Measurements from ENCODE around the gene CARS1. TPM values are rescaled to one million over a fixed set of nuclear protein-coding genes. Genes with fewer than 3 reads are reported as not detected.

The CARS1 gene
- total RNA-seq, 1 donor from 2014 or later: 32.9 TPM

DNA sequence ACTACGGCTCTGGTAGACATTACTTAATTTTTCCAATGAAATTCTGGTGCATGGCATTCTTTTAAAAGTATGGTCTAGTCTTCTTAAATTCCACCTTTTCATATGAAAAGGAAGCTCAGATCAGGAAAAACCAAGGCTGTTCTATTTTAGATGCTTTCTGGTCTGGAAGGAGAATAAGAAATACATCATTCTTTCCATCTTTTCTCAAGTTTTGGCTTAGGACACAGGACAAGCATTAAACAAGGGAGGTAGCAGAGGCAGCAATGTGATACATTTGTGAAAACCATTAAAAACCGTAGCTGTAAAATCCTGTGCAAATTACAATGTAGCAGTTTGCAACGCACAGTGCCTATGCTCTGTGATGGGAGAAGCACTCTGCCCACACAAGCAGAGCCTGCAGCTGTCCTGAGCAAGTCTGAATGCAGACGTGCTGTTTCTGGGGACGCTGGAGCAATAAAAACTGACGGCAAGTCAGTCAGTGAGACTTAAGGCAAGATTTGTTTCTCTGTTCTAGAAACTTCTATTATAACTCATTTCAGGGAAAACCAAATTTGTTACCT is 88.8 kb downstream of the CARS1 start:
- H3K4me3 ChIP-seq (ENCODE audit: low read depth, low read length): no peak overlapping the region
- TF ChIP-seq, protein P1, sequence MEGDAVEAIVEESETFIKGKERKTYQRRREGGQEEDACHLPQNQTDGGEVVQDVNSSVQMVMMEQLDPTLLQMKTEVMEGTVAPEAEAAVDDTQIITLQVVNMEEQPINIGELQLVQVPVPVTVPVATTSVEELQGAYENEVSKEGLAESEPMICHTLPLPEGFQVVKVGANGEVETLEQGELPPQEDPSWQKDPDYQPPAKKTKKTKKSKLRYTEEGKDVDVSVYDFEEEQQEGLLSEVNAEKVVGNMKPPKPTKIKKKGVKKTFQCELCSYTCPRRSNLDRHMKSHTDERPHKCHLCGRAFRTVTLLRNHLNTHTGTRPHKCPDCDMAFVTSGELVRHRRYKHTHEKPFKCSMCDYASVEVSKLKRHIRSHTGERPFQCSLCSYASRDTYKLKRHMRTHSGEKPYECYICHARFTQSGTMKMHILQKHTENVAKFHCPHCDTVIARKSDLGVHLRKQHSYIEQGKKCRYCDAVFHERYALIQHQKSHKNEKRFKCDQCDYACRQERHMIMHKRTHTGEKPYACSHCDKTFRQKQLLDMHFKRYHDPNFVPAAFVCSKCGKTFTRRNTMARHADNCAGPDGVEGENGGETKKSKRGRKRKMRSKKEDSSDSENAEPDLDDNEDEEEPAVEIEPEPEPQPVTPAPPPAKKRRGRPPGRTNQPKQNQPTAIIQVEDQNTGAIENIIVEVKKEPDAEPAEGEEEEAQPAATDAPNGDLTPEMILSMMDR (conservative IDR thresholded peaks at IDR 0.05; ENCODE audit: low read depth, low read length): no peak
- no peak for DNase-seq (ENCODE audit: low read depth)

DNA sequence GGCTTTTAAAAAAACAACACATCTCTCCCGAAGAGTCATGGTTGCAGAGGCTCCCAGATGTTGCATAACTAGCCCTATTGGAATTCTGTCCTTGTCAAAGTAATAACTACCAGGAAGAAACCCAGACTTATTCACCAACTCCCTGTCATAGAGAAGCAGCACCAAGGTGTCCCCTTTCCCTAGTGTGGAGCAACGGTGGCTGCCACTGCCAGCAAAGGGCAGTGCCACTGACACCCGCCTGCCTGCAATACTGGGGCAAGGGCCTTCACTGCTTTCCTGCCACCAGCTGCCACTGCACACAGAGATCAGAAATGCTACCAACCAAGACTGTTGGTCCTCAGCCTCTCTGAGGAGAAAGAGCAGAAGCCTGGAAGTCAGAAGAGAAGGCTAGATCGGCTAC is 92.4 kb downstream of the CARS1 start:
- TF ChIP-seq, protein P1 (conservative IDR thresholded peaks at IDR 0.05; ENCODE audit: low read depth, low read length): no peak
- no peak for DNase-seq (ENCODE audit: low read depth)
- H3K4me3 ChIP-seq (ENCODE audit: low read depth, low read length): no peak overlapping the region

DNA sequence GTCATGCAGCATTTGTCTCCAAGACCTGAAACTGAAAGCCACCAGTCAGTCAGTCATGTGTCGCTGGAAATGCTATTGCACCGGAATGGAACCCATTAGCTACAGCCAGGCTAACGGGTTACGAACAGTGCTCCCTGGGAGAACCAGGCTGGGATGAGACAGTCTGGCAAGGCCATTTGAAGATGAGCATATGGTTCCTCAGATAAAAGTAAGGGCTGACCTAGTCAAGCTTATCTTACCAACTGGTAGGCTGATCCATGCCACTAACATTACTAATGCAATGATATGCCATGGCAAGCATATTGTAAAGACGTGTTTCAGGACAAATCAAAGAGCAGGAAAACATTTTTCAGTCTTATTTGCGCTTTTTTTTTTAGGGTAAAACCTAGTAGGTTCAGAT is 93.5 kb downstream of the CARS1 start:
- TF ChIP-seq, protein P1 (conservative IDR thresholded peaks at IDR 0.05; ENCODE audit: low read depth, low read length): no peak
- no peak for DNase-seq (ENCODE audit: low read depth)
- H3K4me3 ChIP-seq (ENCODE audit: low read depth, low read length): no peak overlapping the region

DNA sequence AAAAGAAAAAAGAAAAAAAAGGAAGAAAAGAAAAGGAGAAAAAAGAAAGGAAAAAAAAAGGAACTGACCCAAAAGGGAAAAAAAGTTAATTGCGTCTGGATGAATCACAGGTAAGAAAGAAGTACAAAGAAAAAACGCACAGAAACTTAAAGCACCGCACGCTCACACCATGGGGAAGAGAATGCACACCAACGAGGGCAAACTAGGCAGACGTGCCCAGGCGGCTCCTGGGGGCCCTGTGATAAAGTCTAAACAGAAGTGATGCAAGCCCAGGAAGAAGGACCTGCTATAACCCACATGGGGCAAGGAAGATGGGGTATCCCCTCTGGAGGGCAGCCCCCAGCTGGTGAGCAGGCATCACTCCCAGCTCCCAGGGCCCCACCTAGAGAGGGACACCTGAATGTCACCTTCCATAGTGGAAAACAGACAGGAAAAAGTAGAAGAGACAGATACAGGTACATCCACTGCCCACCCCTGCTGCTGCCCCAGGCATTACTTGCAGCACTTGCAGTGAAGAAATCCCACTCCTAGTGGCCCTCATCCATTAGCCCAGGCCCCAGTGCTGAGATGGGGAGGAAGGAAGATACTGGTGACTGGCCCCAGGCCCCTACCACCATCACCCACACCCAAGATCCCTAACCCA is 94.0 kb downstream of the CARS1 start:
- DNase-seq (ENCODE audit: low read depth): no peak
- TF ChIP-seq, protein P1 (conservative IDR thresholded peaks at IDR 0.05; ENCODE audit: low read depth, low read length): no peak
- H3K4me3 ChIP-seq (ENCODE audit: low read depth, low read length): no peak overlapping the region

DNA sequence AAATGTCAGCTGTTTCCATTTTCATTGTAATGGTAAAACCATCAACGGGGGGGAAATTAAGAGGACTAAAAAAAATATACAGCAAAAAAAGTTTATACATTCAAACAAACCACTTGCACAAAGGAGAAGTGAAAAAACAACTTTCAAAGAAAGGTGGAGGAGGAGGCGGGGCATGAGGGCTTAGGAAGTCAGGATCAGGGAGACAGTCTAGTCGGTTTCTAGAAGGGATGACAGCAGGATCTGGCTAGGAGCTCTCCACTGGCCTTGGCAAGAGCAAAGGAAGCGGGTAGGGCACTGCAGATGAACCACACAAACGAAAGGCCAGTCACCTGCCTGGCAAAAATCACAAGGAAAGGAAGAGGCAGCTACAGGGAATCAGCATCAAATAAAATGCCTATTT is 96.1 kb downstream of the CARS1 start:
- H3K4me3 ChIP-seq (ENCODE audit: low read depth, low read length): no peak overlapping the region
- no peak for DNase-seq (ENCODE audit: low read depth)
- TF ChIP-seq, protein P1 (conservative IDR thresholded peaks at IDR 0.05; ENCODE audit: low read depth, low read length): no peak

DNA sequence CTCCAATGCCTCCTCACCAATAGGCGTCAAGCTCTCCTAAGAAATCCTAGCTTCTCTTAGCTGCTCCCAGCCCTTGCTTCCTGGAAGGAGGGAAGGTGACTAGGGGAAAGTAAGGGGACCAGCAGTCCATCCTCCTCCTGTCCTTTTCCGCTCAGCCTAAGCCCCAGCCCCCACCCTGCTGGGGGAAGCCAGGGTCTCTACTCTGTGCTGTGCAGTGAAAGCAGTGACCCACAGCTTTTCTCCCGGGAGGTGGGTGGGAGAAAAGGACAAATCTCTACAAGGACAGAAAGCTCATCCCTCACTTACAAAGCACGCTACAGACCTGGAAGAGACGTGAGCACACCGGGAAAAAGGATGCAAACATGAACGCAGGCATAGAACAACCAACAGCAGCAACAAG is 97.1 kb downstream of the CARS1 start:
- no peak overlapping the region for H3K4me3 ChIP-seq (ENCODE audit: low read depth, low read length)
- TF ChIP-seq, protein P1 (conservative IDR thresholded peaks at IDR 0.05; ENCODE audit: low read depth, low read length): no peak
- DNase-seq (ENCODE audit: low read depth): no peak

DNA sequence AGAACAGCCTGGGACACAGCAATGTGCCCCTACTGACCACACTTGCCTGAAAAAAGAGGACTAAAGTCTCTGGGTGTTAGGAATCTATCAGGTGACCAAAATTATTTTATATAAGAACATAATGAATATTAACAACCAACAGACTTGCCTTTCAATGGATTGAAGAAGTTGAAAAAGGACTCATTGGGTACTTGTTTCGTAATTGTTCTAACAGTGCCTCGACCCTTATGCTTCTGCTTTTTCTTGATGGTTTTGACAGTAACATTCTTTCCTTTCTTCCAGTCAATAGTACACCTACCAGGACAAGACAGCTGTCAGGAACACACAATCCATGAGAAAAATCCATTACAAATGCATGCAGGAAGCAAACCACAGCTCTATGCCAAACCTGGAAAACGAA is 99.0 kb downstream of the CARS1 start:
- no peak overlapping the region for H3K4me3 ChIP-seq (ENCODE audit: low read depth, low read length)
- no peak for DNase-seq (ENCODE audit: low read depth)
- TF ChIP-seq, protein P1 (conservative IDR thresholded peaks at IDR 0.05; ENCODE audit: low read depth, low read length): no peak

Measured in epithelial cell of proximal tubule (primary cell).